Adrenal gland (tissue), 5 donors: ENCODE results near the gene ARL4D.
A peak's percentile ranks its signal among the peaks of the same experiment; 100 is the strongest.

Experiments used
- POLR2A ChIP-seq, 2 donors: fragments of 450-650 bp; IDR thresholded peaks; one replicate each; pipeline ENCODE4 v1.6.1; 2017; ENCODE audit warnings: antibody characterized with exemption in 2 of 2, mild to moderate bottlenecking in 2 of 2, moderate library complexity in 1 of 2
- TF ChIP-seq, protein P1 (sequence below), 6 experiments: fragments of 450-650 bp in 4 of 6; fragments of 200-600 bp in 2 of 6; sonication (generic) in 1 of 6; IDR thresholded peaks; 1 replicate in 5 of 6; 2 replicates in 1 of 6; pipeline versions ENCODE4 v1.5.1 to v1.8.0; 2016 to 2021; ENCODE audit warnings: antibody characterized with exemption in 6 of 6, mild to moderate bottlenecking in 2 of 6, moderate library complexity in 1 of 6
- donor health status: DM: no; HTN: no; CAD: no.

DNA sequence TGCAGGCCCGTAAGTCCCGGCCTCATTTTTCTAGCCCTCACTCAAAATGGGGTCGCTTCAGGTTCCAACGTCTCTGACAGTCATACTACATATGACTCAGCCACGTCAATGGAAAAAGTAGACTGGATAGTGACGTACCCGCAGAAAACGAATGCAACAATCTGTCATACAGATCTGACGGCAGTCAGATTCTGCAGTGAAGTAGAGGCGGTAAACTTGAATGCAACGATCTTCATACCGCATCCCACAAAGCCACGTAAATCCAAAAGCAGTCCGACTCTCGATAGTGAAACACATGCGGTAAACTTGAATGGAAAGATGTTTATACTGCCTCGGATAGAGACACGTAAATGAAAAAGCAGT lies 38.4 kb upstream of the ARL4D start:
- TF ChIP-seq, protein P1, sequence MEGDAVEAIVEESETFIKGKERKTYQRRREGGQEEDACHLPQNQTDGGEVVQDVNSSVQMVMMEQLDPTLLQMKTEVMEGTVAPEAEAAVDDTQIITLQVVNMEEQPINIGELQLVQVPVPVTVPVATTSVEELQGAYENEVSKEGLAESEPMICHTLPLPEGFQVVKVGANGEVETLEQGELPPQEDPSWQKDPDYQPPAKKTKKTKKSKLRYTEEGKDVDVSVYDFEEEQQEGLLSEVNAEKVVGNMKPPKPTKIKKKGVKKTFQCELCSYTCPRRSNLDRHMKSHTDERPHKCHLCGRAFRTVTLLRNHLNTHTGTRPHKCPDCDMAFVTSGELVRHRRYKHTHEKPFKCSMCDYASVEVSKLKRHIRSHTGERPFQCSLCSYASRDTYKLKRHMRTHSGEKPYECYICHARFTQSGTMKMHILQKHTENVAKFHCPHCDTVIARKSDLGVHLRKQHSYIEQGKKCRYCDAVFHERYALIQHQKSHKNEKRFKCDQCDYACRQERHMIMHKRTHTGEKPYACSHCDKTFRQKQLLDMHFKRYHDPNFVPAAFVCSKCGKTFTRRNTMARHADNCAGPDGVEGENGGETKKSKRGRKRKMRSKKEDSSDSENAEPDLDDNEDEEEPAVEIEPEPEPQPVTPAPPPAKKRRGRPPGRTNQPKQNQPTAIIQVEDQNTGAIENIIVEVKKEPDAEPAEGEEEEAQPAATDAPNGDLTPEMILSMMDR (IDR thresholded peaks at IDR 0.05): no peak
- peak in 1 of 2 donors; percentile 90 for TF ChIP-seq POLR2A (IDR thresholded peaks at IDR 0.05)
